D721Med (cell line): ENCODE measurements around the gene CYP26A1.

Source experiments
- DNase-seq: peaks from one replicate; pipeline ENCODE4 v3.0.0; 2011; ENCODE audit warnings: low spot score; ENCODE audit not compliant: insufficient read length
- FAIRE-seq: peaks from 2 replicates; lab custom pipeline; 2011; peaks lifted over from hg19 to GRCh38; lab: Jason Lieb, UNC
- CTCF ChIP-seq: IDR thresholded peaks from 2 replicates; pipeline ENCODE4 v1.5.1; 2012; ENCODE audit warnings: mild to moderate bottlenecking, control low read depth; ENCODE audit not compliant: insufficient read depth; ENCODE audit errors: missing control alignments

CYP26A1 gene

GRCh38 chr10:93081318-93081717 lies 7.6 kb downstream of the CYP26A1 start:
- TF ChIP-seq CTCF, result no peak
- DNase-seq, result no peak
- FAIRE-seq, result no peak

GRCh38 chr10:93081834-93082233 lies 8.1 kb downstream of the CYP26A1 start:
- no peak for DNase-seq
- no peak for TF ChIP-seq CTCF
- FAIRE-seq, result no peak

GRCh38 chr10:93083743-93084539 lies 10.2 kb downstream of the CYP26A1 start:
- no peak for TF ChIP-seq CTCF
- FAIRE-seq (no peak), DNase-seq (no peak)

- no peak for TF ChIP-seq CTCF
- DNase-seq (no peak), FAIRE-seq (no peak)
These were observed 11.7 kb downstream of the CYP26A1 start for GRCh38 chr10:93085272-93085859.

- DNase-seq (no peak), FAIRE-seq (no peak)
- TF ChIP-seq CTCF, result no peak
These were observed 12.6 kb downstream of the CYP26A1 start for GRCh38 chr10:93086289-93086688.

- FAIRE-seq, result no peak
- DNase-seq, result no peak
These were observed 14.2 kb downstream of the CYP26A1 start for GRCh38 chr10:93087846-93088245.

More at GRCh38 chr10:93087846-93088245, 14.2 kb downstream of the CYP26A1 start:
- no peak for TF ChIP-seq CTCF
